Measurements from ENCODE around the gene KDM6A.
"Not testable (repeated sequence)": the region's sequence is repeated elsewhere in the genome, so short reads cannot be mapped to it uniquely, and the experiment has no call there.

The KDM6A gene

DNA sequence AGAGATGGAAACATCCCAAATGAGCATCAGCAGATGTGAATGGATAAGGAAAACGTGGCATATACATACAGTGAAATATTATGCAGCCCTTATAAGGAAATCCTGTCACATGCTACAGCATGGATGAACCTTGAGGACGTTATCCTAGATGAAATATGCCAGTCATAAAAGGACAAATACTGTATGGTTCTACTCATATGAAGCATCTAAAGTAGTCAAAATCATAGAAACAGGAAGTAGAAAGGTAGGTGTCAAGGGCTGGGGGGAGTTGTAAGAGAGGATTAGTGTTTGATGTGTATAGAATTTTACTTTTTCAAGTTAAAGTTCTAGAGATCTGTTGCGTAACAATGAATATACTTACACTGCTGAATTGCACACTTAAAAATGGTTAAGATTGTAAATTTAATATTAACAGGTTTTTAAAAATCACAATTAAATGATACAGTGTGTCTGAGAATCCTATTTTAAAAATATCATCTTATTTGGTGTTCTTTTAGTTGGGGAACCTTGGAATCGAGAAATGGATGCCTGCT, 58.5 kb downstream of the KDM6A start:
- no peak for DNase-seq

DNA sequence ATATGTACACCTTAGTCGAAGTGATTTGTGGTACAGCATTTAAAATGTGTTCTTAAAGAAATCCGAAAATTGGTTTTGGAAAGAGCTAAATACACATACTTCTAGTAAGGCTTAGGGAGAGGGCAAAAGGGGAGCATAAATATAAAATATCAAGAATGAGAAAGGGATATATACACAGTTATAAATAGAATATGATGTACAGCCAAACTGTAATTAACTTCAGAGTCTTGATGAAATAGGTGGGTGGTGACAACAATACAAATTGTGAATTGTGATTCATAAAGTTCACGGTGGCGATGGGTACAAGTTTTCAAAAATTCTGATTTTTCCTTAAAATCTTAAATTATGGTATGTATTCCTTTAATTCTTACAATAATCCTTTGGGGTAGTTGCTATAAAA, 62.2 kb downstream of the KDM6A start:
- DNase-seq, result no peak

DNA sequence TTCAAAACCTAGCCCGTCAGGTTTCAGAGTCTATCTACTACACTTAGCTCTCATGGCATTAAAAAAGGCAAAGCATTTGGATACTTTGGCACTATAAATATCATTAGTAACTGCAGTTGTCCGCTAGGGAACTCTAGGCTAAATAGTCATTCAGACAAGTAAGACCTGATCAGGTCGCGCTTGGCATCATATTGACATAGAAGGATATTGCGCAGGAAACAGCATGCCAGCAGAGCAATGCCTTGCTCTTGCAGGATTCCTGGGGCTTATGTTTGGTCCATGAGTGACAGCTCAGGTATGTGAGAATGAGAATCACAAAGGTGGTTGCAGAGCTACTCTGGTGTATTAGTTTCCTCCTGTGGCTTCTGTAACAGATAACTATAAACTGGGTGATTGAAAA, 62.7 kb downstream of the KDM6A start:
- no peak for DNase-seq

DNA sequence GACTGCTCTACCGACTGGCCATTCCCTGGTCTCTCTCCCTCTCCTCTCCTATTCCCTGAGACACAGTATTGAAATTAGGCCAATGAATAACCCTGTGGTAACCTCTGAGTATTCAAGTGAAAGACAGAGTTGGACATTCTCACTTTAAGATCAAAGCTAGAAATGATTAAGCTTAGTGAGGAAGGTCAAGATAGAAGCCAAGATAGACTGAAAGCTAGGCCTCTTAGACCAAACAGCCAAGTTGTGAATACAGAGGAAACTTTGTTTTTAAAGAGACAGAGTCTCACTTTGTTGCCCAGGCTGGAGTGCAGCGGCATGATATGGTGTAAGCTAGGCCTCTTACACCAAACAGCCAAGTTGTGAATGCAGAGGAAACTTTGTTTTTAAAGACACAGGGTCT, 64.6 kb downstream of the KDM6A start:
- DNase-seq, result no peak

DNA sequence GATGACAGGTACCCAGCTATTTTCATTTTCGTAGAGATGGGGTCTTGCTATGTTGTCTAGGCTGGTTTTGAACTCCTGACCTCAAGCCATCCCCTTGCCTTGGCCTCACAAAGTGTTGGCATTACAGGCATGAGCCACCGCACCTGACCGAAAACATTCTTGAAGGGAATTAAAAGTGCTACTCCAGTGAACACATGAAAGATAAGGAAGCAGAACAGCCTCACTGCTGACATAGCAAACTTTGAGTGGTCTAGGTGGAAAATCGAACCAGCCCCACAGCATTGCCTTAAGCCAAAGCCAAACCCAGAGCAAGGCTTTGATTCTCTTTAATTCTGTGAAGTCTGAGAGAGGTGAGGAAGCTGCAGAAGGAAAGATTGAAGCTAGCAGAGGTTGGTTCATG, 65.1 kb downstream of the KDM6A start:
- no peak for DNase-seq

DNA sequence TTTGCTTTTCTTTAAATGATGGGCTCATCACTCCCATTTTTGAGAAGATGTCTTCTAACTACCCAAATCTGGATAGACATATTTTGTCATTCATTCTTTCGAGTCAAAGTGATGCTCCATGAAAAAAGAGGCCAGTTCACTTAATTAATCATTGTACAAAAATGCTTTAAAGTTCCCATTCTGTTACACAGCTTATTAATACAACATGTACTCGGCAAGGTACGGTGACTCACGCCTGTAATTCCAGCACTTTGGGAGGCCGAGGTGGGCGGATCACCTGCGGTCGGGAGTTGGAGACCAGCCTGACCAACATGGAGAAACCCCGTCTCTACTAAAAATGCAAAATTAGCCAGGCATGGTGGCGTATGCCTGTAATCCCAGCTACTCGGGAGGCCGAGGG, 67.6 kb downstream of the KDM6A start:
- DNase-seq, result not testable (repeated sequence)

DNA sequence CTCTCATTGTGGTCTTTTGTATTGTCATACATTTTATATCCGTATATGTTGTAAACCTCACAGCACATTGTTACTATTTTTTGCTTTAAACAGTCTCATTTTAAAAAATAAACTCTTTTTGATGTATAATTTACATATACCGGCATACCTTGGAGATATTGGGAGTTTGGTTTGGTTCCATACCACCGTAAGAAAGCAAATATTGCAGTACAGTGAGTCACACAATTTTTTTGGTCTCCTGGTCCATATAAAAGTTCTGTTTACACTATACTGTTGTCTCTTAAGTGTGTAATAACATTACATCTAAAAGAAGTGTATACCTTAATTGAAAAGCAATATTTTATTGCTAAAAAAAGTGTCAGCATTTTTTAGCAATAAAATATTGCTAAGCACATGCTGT, 70.0 kb downstream of the KDM6A start:
- no peak for DNase-seq

DNA sequence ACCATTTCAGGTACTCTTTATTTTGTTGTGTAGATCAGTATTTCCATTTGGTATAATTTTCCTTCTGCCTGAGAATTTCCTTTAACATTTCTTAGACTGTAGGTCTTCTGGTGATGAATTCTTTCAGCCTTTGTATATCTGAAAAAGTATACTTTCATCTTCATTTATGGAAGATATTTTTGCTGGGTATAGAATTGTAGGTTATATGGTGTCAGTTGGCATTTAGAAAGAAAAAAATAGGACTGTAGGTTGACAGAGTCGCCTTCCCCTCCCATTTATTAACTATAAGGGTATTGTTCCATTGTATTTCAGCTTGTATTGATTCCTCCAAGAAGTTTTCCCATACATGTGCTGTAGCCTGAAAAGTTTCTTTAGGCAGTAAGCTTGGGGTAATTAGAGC, 71.9 kb downstream of the KDM6A start:
- no peak for DNase-seq

DNA sequence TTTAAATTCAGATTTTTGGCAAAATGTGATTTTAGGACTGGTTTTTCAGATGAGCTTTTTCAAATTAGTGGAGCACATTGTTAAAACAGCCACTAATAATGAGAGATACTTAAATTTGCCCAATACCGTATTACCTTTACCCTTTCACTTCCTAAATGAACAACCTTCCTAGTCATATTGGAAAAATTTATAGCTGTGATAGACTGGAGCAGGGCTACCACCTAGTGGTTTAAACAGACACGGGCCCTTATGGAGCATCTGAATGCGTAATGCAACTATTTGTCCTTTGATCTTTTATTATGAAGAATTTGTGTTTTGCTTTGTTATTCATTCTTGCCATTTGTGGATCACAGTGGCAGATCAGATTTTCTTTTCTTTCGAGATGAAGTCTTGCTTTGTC, 72.7 kb downstream of the KDM6A start:
- peak; percentile 11 for DNase-seq

DNA sequence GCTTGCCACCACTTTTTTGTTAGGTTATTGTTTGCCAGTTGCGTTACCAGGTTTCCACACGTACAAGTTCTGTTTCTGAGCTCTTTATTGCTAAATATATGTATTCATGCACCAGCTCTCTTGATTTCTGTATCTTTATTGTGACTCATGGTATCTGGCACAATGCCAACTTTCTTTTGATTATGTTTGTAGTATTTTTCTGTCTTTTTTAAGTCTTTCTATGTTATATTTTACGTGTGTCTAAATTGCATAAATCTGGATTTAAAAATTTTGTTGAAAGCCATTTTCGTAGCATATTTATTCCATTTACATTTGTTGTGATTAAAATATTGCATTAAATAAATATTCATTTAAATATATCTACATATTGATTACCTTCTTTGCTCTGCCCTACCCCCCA, 73.8 kb downstream of the KDM6A start:
- no peak for DNase-seq

DNA sequence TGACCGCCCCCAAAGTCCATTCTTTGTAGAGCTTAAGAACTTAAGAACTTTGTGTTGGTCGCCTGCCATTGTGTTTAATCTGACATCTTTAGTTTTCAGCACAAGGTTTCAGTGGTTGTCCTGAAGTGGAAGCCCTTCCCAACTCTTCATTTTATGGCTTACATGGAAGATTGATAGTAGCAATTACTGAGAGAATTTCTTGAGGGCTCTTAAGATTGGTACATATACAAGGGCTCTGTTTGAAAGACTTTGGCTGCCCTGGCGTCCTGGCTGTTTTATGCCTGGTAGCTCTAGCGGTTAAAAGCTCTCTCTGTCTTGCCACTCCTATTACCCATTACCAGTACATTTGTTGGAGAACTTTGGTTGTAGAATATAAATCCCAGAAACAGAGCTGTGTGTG, 75.0 kb downstream of the KDM6A start:
- DNase-seq, result no peak

DNA sequence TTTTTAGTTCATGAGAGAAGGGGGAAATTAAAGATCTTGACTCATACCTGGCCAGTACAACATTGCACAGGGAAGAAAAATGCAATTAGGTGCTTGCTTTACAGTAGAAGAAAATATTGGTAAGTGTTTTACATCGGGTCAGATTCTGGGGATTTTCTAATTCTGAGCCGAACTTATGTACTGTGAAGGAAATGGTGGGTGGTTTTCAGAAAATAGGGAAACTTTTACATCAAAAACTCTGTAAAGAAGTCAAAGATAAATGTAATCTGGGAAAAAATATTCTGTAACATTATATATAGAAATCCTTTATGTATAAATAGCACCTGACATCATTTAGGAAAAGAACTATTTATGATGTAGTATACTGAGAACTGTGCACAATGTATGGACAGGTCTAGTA, 75.4 kb downstream of the KDM6A start:
- no peak for DNase-seq

DNA sequence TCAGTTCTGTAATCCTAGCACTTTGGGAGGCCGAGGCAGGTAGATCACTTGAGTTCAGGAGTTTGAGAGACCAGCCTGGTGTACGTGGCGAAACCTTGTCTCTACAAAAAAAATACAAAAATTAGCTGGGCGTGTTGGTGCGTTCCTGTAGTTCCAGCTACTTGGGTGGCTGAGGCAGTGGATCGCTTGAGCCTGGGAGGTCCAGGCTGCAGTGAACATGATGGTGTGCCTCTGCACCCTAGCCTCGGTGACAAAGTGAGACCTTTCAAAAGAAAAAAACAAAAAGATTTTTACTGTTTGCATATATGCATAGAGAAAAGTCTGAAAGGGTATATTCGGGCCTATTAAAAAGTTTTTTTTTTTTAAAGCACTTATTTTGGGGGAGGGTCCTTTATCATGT, 76.1 kb downstream of the KDM6A start:
- DNase-seq, result no peak

DNA sequence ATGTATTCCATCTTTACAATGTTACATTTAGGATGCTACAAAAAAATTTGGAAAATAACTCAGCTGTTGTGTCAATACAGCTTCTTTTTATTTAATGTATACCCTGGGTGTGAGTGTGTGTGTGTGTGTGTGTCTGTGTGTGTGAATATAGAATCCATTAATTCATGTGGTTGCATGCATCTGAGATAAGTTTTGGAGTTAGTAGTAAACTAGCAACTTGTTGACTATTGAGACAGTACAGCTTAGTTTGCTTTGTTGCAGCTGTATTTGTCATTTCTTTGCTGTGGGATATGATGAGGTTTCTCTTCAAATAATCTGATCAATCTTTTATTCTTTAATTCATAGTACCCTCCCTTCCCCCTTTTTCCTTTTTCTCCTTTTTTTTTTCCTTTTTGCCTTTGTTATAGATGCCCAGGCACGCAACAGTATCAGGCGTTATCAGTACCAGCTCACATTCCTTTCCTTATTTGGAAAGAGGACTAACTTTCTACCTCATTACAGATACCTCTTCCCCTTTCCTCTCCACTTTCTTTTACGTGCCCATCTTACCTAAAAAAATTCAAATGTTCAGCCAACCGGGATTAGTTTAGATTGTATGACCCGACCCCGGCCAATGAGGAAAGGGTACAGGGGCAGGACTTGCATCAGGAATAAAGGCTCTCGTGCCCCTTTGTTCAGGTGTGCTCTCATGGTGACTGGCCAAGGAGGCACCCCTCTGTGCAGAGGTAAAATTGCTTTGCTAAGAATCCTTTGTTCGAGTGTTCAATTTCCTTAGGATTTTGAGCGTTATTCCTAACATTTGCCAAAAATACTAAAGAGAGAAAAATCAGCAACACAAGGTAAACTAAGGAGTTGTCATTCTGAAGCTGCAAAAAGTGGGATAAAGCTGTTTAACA, 77.7 kb downstream of the KDM6A start:
- not testable (repeated sequence) for DNase-seq

DNA sequence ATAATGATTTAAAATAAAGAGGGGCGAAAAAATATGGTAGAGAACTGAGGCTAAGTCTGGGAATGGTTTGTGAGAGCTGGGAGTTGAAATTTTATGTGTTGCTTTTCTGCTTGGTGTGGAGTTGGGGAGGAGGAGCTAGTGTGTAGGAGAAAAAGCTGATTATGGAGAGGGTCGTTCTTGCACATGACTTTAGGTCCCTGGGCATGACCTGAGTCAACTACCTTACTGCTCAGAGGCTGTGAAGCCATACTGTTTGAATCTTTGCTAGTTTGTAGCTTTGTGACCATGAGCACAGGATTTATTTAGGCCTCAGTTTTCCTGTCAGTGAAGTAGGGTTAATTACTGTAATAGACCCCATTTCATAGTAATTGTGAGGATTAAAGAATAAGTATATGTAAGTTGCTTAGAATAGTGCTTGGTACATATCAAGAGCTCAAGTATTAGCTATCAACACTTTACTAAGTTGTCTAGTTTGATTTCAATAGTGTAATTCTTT, 78.6 kb downstream of the KDM6A start:
- DNase-seq, result no peak

DNA sequence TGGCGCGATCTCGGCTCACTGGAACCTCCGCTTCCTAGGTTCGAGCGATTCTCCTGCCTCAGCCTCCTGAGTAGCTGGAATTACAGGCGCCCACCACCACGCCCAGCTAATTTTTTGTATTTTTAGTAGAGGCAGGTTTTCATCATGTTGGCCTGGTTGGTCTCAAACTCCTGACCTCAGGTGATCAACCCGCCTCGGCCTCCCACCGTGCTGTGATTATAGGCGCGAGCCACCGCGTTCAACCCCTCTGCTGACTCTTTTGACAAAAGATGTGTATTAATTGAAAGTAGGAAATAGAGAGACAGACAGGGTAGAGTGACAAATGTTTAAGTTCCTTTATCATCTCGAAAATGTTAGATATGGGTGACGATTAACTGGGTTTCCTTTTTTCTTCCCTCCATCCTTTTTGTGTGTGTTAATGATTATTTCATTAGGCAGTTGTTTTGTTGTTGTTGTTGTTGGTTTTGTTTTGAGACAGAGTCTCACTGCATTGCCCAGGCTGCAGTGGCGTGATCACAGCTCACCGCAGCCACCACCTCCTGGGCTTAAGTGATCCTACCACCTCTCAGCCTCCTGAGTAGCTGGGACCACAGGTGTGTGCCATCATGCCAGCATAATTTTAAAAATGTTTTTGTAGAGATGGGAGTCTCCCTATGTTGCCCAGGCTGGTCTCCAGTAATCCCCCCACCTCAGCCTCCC, 79.5 kb downstream of the KDM6A start:
- DNase-seq, result no peak

DNA sequence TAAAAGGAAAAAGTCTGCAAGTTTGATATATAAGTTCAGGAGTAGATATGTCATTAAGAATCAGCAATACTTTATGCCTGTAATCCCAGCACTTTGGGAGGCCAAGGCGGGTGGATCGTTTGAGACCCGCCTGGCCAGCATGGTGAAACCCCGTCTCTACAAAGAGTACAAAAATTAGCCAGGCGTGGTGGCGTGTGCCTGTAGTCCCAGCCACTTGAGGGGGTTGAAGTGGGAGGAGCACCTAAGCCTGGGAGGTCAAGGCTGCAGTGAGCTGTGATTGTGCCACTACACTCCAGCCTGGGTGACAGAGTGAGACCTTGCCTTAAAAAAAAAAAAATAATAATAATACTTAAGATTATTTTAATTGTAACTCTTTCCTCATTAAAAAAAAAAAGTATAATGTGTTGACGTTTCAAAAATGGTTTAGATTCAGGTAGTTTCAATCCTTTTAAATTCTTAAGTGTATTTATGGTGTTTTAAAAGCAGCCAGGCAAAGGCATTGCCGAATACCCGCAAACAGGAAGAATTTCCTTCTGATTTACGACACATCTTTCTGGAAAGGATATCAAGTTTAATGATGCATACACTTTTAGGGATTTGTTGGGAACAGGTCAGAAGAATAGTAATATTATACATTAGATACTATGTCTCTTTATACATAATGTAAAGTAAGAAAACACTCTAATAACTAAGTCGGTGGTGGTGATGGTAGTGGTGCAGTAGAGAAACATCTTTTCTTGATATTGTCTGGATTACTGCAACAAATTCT, 80.9 kb downstream of the KDM6A start:
- DNase-seq, result no peak

DNA sequence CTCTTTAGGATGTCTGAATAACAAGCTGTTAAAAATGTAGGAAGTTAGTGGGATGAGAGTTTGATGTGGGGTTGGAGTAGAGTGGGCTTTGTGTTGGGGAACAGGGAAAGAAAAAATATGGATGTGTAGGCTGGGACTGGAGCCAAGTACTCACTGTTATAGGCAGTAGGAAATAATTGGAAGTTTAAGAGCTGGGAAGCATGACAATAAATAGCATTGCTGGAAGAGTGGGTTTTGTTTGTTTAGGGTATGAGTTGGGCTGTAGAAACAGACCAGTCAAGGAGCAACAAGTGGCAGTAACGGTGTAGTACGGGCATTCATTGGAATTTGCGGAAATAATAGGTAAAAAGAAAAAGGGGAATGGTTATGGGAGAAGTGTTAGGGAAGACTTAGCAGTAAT, 81.6 kb downstream of the KDM6A start:
- no peak for DNase-seq

DNA sequence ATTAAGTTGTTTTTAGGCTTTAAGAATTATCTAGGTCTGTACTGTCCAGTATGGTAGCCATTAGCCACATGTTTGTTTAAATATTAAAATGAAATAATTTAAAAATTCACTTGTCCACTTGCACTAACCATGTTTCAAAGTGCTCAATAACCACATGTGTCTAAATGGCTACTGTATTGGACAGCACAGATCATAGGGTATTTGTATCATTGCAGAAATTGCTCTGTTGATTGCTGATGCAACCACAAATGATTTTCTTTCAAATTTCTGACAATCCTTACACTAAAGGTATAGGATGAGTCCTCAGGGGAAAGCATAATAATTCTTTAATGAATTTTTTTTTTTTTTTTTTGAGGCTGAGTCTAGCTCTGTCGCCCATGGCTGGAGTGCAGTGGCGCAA, 84.9 kb downstream of the KDM6A start:
- DNase-seq, result no peak

DNA sequence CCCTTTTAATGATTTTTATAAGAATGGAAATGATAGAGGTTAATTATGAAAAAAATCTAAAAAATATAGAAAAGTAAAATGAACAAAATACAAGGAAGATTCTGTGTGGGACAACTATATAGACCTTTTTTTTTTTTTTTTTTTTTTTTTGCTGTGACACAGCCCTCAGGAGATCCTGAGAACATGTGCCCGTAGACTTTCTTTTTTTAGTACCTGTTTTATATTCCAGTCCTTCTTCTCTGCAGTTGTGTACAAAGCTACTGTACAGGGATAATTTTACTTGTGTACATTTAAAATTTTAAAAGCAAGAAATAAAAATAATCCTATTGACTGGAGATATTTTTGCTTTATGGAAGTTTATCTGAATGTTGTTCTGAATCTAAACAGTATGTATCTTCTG, 85.5 kb downstream of the KDM6A start:
- no peak for DNase-seq

DNA sequence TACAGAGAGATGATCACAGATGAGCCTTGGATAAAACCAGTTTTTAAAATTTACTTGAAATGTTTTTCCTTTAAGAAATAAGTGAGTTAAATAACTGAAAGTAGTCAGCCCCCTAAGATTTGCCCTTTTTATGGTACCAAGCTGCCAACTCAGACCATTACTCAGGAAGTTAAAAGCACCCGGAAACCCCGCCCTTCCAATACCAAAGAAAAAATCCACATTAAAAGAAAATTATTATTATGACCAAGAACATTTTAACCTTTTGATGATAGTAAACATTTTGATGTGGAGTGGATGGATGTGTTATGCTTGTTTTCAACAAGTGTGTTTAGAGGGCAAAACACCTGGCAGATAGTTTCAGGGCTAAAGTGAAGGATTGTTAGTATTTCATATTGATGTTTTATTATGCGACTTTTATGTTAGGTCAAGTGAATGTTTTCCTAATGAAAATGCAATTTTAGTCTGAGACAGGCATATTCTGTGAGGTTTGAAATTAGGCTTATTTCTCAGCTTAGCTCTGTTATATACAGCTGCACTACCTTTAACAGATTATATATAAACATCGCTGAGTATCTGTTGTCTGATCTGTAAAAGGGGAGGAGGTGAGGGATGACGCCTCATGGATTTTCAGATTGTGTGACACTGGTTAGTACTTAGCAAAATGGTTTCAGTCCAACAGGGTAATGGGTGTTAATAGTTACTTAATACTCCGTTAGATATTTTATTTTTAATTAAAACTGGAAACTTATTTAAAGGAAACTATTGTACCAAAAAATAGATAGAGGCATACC, 89.0 kb downstream of the KDM6A start:
- peak; percentile 28 for DNase-seq

DNA sequence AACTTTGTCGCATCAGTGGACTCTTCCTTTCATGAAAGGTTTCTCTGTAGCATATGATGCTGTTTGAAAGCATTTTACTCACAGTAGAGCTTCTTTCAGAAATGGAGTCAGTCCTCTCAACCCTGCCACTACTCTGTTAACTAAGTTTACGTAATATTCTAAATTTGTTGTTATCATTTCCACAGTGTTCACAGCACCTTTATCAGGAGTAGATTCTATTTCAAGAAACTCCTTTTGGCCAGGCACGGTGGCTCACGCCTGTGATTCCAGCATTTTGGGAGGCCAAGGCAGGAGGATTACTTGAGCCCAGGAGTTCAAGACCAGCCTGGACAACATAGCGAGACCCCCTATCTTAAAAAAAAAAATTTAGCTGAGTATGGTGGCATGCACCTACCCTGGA, 90.0 kb downstream of the KDM6A start:
- no peak for DNase-seq
